ENCODE results near the gene ABCG2.

DNA sequence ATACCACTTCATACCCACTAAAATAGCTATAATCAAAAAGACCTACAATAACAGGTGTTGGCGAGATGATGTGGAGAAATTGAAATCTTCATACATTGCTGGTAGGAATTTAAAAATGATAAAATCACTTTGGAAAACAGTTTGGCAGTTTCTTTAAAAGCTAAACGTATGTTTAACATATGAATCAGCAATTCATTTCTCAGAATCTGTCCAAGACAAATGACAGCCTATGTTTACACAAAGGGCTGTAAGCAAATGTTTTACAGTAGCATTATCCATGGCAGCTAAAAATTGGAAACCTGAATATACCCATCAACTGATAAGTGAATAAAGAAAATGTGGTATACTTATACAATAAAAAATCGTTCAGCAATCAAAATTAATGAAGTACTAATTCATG is 33.0 kb upstream of the ABCG2 start:
- TF ChIP-seq POLR2A (IDR thresholded peaks at IDR 0.05; ENCODE audit: low read depth, low read length) (no peak), POLR2AphosphoS5 (IDR thresholded peaks at IDR 0.05; ENCODE audit: low read depth, low read length) (no peak), TAF1 (IDR thresholded peaks at IDR 0.05; ENCODE audit: borderline replicate concordance, low read depth, low read length) (no peak)
